CD14-positive monocyte (primary cell): ENCODE results near the gene YDJC. TPM values are rescaled to one million over a fixed set of nuclear protein-coding genes. Genes with fewer than 3 reads are reported as not detected.

ENCODE experiments used
- DNase-seq, 3 donors: peaks; one replicate each; pipeline ENCODE4 v3.0.0-alpha.2; 2011 to 2022
- H2AFZ ChIP-seq: 2 replicates; pipeline ENCODE4 v1.6.0; 2012; ENCODE audit warnings: mild to moderate bottlenecking, low read depth, low read length, inconsistent platforms; ENCODE audit not compliant: insufficient read depth, poor library complexity, severe bottlenecking
- H3K27ac ChIP-seq, 2 donors: 1 replicate in 1 of 2; 2 replicates in 1 of 2; pipeline ENCODE4 v1.5.1; 2012 to 2013; ENCODE audit warnings: low read length in 2 of 2, control low read depth in 1 of 2, inconsistent platforms in 1 of 2, low read depth in 1 of 2, mild to moderate bottlenecking in 1 of 2
- H3K27me3 ChIP-seq, 2 donors: one replicate each; pipeline versions ENCODE4 v1.6.0 to v1.6.1; 2011 to 2013; ENCODE audit warnings: low read length in 2 of 2; ENCODE audit not compliant: control insufficient read depth in 2 of 2, insufficient read depth in 2 of 2
- H3K36me3 ChIP-seq, 2 donors: replicated peaks in 1 of 2; 1 replicate in 1 of 2; 2 replicates in 1 of 2; pipeline versions ENCODE4 v1.5.1 to v1.6.1; 2012 to 2013; ENCODE audit warnings: low read length in 2 of 2, control low read depth in 1 of 2, inconsistent platforms in 1 of 2, mild to moderate bottlenecking in 1 of 2; ENCODE audit not compliant: insufficient read depth in 2 of 2, control insufficient read depth in 1 of 2
- H3K4me1 ChIP-seq, 2 donors: 1 replicate in 1 of 2; 2 replicates in 1 of 2; pipeline versions ENCODE4 v1.5.1 to v1.6.1; 2012 to 2013; ENCODE audit warnings: low read length in 2 of 2, control low read depth in 1 of 2, inconsistent platforms in 1 of 2, mild to moderate bottlenecking in 1 of 2, moderate library complexity in 1 of 2; ENCODE audit not compliant: insufficient read depth in 2 of 2, control insufficient read depth in 1 of 2
- H3K4me2 ChIP-seq: replicated peaks from 2 replicates; pipeline ENCODE3; 2012; ENCODE audit warnings: low read length, moderate library complexity, mild to moderate bottlenecking; ENCODE audit not compliant: poor library complexity, severe bottlenecking; ENCODE audit errors: extremely low read depth
- H3K4me3 ChIP-seq, 3 experiments: fragments of 200-600 bp in 1 of 3; sonication (generic) in 1 of 3; replicated peaks in 1 of 3; 1 replicate in 2 of 3; 2 replicates in 1 of 3; pipeline ENCODE4 v1.5.1; 2011 to 2013; ENCODE audit warnings: low read length in 3 of 3, mild to moderate bottlenecking in 3 of 3, control low read depth in 2 of 3, low read depth in 2 of 3, inconsistent platforms in 1 of 3, moderate library complexity in 1 of 3
- H3K79me2 ChIP-seq: 2 replicates; pipeline ENCODE4 v1.6.0; 2012; ENCODE audit warnings: mild to moderate bottlenecking, control low read depth, inconsistent platforms, low read length, moderate library complexity; ENCODE audit not compliant: insufficient read depth
- H3K9ac ChIP-seq: 2 replicates; pipeline ENCODE4 v1.6.0; 2017; ENCODE audit warnings: low read length, mild to moderate bottlenecking; ENCODE audit not compliant: insufficient read depth, poor library complexity, severe bottlenecking
- H3K9me3 ChIP-seq, 2 donors: replicated peaks in 1 of 2; 1 replicate in 1 of 2; 2 replicates in 1 of 2; pipeline versions ENCODE4 v1.5.1 to v1.6.1; 2012 to 2013; ENCODE audit warnings: low read length in 2 of 2, control low read depth in 1 of 2; ENCODE audit not compliant: control insufficient read depth in 1 of 2, insufficient read depth in 1 of 2
- H4K20me1 ChIP-seq: 2 replicates; pipeline ENCODE4 v1.6.0; 2012; ENCODE audit warnings: mild to moderate bottlenecking, low read length, control low read depth, moderate library complexity; ENCODE audit not compliant: insufficient read depth
- H3K27ac Mint-ChIP-seq, 7 donors: one replicate each; pipeline ENCODE4 v1.8.0; 2020; ENCODE audit warnings: mild to moderate bottlenecking in 7 of 7, mixed read lengths in 7 of 7, moderate library complexity in 6 of 7, inconsistent platforms in 2 of 7
- H3K27me3 Mint-ChIP-seq, 3 donors: one replicate each; pipeline ENCODE4 v1.8.0; 2021 to 2022; ENCODE audit warnings: low read depth in 3 of 3, mild to moderate bottlenecking in 3 of 3, mixed read lengths in 3 of 3, moderate library complexity in 3 of 3, inconsistent platforms in 1 of 3
- H3K36me3 Mint-ChIP-seq, 2 donors: one replicate each; pipeline ENCODE4 v1.8.0; 2020; ENCODE audit warnings: mixed read lengths in 2 of 2, inconsistent platforms in 1 of 2, mild to moderate bottlenecking in 1 of 2
- H3K4me1 Mint-ChIP-seq: one replicate; pipeline ENCODE4 v1.8.0; 2020; ENCODE audit warnings: mild to moderate bottlenecking, mixed read lengths
- H3K4me3 Mint-ChIP-seq, 2 donors: one replicate each; pipeline ENCODE4 v1.8.0; 2020; ENCODE audit warnings: mild to moderate bottlenecking in 2 of 2, mixed read lengths in 2 of 2, moderate library complexity in 1 of 2
- H3K9me3 Mint-ChIP-seq, 7 donors: one replicate each; pipeline ENCODE4 v1.8.0; 2020 to 2022; ENCODE audit warnings: mixed read lengths in 7 of 7, mild to moderate bottlenecking in 6 of 7, moderate library complexity in 6 of 7, inconsistent platforms in 2 of 7
- WGBS: methylation state at CpG from one replicate; pipeline ENCODE4 v1.1.5; 2013; ENCODE audit warnings: missing lambda C conversion rate; ENCODE audit not compliant: insufficient coverage; 5-methylcytosine and 5-hydroxymethylcytosine counted together
- intact Hi-C, 2 donors: fragments of 100-400 bp; cut with micrococcal nuclease; formaldehyde crosslinking; loops; one replicate each; pipeline versions ENCODE4 v1.15.0 to v1.15.1; 2023
- polyA plus RNA-seq, 3 donors: library from polyadenylated mRNA; depleted of rRNA in 1 of 3; unstranded in 2 of 3; stranded (reverse) in 1 of 3; fragments of 300-500 nt in 2 of 3; fragments of >200 nt in 1 of 3; fragmentation: Illumina TruSeq in 2 of 3; gene quantifications; 1 replicate in 2 of 3; 2 replicates in 1 of 3; pipeline ENCODE4 v1.2.3, GENCODE V29; 2012 to 2021
- TF ChIP-seq, protein P1 (sequence below): fragments of 200-600 bp; IDR thresholded peaks from one replicate; pipeline ENCODE4 v1.8.0; 2022; ENCODE audit warnings: antibody characterized with exemption, mild to moderate bottlenecking

The YDJC gene
- polyA plus RNA-seq, 3 donors, result 26.5 to 32.9 (median 26.7) TPM

DNA sequence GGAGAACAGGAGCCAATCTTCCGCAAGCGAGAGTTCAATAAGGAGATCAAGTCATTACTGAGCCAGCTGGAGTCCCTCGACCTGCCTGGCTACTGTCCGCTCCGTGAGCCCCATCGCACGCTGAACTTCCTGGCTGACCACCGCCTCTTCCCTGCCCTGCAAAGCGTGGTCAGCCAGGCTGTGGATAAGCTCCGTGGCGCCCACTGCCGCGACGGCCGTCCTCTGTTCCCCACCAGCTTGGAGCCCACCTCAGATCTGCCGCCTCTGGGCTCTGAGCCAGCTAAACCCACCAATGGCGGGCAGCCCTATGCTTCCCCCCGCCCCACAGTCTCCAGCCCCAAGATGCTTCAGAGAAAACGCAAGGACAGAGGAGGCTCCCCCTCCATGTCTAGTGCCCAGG, 5.0 kb upstream of the YDJC start:
- Mint-ChIP-seq H3K36me3 (no peaks in the 10 kb centered on the region), H3K4me3 (no peak overlapping the region), H3K27me3 (peaks cover 0 to 4% (median 2%) of the 10 kb centered on the region in 3 donors), H3K4me1 (peaks cover 2% of the 10 kb centered on the region), H3K9me3 (peaks cover 0 to 8% (median 3%) of the 10 kb centered on the region in 7 donors), H3K27ac (peak overlapping the region in 1 of 7 donors; percentile 50)
- no peak overlapping the region for H2AFZ ChIP-seq
- H3K9me3 ChIP-seq, result peaks cover 0 to 6% of the 10 kb centered on the region in 2 donors
- H3K36me3 ChIP-seq, result no peaks in the 10 kb centered on the region
- no peak for DNase-seq
- TF ChIP-seq, protein P1, sequence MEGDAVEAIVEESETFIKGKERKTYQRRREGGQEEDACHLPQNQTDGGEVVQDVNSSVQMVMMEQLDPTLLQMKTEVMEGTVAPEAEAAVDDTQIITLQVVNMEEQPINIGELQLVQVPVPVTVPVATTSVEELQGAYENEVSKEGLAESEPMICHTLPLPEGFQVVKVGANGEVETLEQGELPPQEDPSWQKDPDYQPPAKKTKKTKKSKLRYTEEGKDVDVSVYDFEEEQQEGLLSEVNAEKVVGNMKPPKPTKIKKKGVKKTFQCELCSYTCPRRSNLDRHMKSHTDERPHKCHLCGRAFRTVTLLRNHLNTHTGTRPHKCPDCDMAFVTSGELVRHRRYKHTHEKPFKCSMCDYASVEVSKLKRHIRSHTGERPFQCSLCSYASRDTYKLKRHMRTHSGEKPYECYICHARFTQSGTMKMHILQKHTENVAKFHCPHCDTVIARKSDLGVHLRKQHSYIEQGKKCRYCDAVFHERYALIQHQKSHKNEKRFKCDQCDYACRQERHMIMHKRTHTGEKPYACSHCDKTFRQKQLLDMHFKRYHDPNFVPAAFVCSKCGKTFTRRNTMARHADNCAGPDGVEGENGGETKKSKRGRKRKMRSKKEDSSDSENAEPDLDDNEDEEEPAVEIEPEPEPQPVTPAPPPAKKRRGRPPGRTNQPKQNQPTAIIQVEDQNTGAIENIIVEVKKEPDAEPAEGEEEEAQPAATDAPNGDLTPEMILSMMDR, result no peak
- intact Hi-C loops, result no loop called here
- H3K27me3 ChIP-seq, result no peaks in the 10 kb centered on the region
- WGBS, result 86% methylated on average over 19 of the region's 19 CpGs
- H3K4me1 ChIP-seq, result peaks cover 0 to 5% of the 10 kb centered on the region in 2 donors
- H3K27ac ChIP-seq, result no peak overlapping the region
- no peak overlapping the region for H3K4me2 ChIP-seq
- H4K20me1 ChIP-seq, result no peaks in the 10 kb centered on the region
- peaks cover under 1% of the 10 kb centered on the region for H3K79me2 ChIP-seq
- H3K4me3 ChIP-seq, result no peak overlapping the region
- no peak overlapping the region for H3K9ac ChIP-seq

DNA sequence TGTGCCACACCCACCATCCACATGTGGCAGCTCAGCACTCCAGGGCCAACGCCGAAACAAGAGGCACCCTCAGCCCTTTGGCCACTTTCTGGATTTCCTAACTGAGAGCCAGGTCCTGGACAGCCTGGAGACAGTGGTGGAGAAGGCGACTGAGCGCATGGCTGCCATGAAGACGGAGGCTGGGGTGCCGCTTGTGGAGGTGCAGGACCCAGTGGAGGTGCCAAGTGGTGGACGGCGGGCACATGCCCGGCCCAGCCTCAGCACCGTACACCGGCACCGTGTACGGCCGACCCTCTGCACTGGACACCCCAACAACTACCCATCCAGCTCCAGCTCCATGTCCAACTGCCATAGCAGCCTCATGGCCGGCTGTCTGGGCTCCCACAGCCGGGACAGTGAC, 4.3 kb upstream of the YDJC start:
- no peak for DNase-seq
- Mint-ChIP-seq H3K4me3 (peak overlapping the region in 1 of 2 donors; percentile 20), H3K36me3 (no peaks in the 10 kb centered on the region), H3K27ac (peak overlapping the region in 1 of 7 donors; percentile 23), H3K4me1 (peaks cover 4% of the 10 kb centered on the region), H3K27me3 (peaks cover 0 to 2% (median 1%) of the 10 kb centered on the region in 3 donors), H3K9me3 (peaks cover 0 to 8% (median 3%) of the 10 kb centered on the region in 7 donors)
- peaks cover 8% of the 10 kb centered on the region for H3K79me2 ChIP-seq
- TF ChIP-seq, protein P1, result no peak
- H3K27ac ChIP-seq, result no peak overlapping the region
- no peaks in the 10 kb centered on the region for H3K27me3 ChIP-seq
- 100% methylated on average over 8 of the region's 16 CpGs for WGBS
- H4K20me1 ChIP-seq, result peaks cover 5% of the 10 kb centered on the region
- H3K4me2 ChIP-seq, result no peak overlapping the region
- intact Hi-C loops, result no loop called here
- peaks cover 0 to 6% of the 10 kb centered on the region in 2 donors for H3K9me3 ChIP-seq
- H3K4me3 ChIP-seq, result no peak overlapping the region
- H3K36me3 ChIP-seq, result no peaks in the 10 kb centered on the region
- peaks cover 2 to 11% of the 10 kb centered on the region in 2 donors for H3K4me1 ChIP-seq
- no peak overlapping the region for H2AFZ ChIP-seq
- no peak overlapping the region for H3K9ac ChIP-seq
